Activated CD4-positive, alpha-beta T cell treated with anti-CD3 and anti-CD28 coated beads, Interleukin-2, Interleukin-4, amounts not matched to agents 100 ng/mL and 50 ng/mL, durations not matched to agents 16 hours and 8 hours (primary cell): ENCODE data around the gene IL21.
A peak's percentile ranks its signal among the peaks of the same experiment; 100 is the strongest.
"Not testable (repeated sequence)": the region's sequence is repeated elsewhere in the genome, so short reads cannot be mapped to it uniquely, and the experiment has no call there.

Experiments
- DNase-seq: peaks from one replicate; pipeline ENCODE4 v3.0.0-alpha.2; 2020; ENCODE audit warnings: low spot score

The IL21 gene

DNA sequence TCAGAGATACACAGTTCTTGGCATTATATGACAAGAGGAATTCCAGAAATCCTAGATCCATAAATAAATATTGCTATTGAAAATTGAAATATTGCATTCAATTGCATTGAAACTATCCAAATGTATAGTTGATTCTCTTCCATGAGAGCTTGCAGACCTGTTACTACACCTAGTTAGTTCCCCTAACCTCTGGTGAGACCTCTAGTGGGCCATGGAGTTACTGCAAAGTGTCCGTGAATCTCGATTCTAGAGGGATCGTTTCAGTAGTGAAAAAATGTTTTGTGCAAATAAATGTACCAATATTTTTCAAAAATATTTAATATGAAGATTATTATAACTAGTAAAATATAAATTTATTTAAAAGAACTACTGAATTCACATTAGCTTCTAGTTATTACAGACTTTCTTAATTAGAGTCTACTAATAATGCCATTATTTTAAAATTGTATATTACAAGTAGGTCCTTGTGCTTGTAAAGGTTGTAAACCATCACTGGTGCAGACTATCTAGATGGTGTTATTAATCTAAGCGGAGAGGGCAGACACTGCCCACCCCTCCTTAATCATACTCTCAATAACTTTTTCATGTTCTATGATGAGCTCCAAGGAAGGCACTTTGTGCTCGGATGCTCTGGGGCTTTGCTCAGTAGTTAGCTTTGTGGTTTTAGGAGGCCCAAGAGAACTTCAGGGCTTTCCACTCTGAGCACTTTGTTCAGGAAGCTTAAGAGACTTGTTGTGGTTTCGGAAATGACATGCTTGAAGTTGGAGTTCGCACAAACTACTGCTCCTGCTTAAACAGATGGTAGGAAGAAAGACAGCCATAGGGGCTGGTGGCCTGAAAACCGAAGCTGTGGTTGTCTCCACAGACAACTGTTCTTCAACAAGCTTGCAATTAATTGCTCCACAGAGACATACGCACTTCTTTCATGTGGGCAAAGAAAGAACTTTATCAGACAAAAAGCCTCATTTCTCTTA lies 42.8 kb downstream of the IL21 start:
- DNase-seq = peak; percentile 82

DNA sequence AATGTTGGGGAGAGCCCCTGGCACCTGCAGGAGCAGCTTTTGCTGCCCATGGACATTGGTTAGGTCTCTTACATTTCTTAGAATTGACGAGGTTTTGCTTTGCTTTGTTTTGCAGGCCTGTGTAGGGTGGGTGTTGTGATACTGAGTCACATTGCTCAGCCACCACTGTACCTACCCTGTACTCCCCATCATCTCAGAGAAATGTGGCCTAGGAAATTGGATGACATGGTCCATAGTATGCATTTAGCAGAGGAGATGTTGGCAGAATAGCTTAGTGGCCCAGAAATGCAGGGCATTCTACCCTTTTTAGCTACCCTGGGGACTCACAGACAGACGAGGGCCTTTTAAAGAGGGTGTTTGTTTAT lies 43.7 kb downstream of the IL21 start:
- no peak for DNase-seq

DNA sequence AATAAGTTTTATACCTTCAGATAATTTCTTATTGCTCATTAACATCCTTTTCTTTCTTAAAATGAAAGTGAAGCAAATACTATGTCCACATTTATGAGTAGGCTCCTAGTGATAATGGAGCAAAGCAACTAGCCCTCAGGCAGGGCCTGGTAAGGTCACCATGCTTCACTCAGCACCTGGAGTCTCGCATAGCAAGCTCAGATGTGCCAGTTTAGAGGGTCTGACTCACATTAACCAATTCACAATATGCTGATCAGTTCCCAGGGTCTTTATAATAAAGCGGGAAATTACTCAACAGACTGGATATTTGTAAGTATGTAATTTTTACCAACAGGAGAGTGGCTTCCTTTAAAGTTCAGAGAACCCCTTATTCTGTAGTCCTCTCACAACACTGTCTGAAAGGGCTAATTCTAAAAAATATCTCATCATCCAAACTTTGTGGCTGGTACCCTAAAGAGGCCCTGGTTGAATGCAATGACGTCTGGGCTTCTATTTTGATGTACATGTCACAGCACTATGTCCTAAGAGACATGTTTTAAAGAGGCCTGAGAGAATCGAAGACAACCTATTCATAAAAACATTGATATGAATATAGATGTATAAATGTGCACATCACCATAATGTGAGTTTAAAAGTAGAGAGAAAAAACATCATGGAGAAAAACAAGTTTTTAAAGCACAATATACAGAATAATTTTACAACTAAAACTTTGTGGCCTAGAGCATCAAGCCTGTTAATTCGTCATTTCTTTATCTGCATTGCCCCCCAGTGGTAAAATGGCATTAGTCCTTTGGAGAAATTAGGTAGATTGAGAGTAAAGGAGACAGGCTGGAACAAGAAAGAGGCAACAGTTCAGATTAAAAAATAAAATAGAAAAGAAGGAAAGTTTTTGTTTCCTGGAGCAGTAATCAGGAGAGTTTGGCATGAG lies 44.3 kb downstream of the IL21 start:
- DNase-seq = peak; percentile 78

DNA sequence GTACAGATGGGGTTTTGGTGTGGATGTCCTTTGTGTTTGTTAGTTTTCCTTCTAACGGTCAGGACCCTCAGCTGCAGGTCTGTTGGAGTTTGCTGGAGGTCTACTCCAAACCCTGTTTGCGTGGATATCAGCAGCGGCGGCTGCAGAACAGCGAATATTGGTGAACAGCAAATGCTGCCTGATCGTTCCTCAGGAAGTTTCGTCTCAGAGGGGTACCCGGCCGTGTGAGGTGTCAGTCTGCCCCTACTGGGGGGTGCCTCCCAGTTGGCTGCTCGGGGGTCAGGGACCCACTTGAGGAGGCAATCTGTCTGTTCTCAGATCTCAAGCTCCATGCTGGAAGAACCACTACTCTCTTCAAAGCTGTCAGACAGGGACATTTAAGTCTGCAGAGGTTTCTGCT lies 46.5 kb downstream of the IL21 start:
- DNase-seq = not testable (repeated sequence)

DNA sequence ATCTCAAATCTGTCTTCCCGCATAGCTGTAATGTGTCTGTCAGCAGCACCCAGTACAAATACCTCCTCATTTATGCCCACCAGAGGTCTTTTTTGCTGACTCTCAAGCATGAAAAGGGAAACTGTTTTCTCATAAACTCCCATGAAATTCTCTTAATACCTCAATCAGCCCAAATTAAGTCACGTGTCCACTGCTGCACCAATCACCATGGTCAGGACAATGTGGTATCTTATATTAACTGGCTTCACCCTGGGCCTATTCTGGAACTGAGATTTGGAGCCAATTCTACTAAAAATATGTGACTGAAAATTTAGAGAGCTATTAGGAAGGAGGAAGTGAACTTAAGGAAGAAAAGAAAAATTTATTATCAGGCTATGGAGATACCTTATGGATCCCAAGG lies 58.4 kb downstream of the IL21 start:
- no peak for DNase-seq
